DND-41 (cell line): ENCODE data around the gene OR52I1.

Source experiments
- ATAC-seq: fragments of 200-7000 bp; cut with Tn5 transposase; 3 replicates; pipeline ENCODE4 v1.9.1; 2021; ENCODE audit warnings: low read depth; ENCODE audit not compliant: insufficient read depth
- DNase-seq: peaks from one replicate; pipeline ENCODE4 v3.0.0-alpha.2; 2020
- H2AFZ ChIP-seq: 2 replicates; pipeline ENCODE4 v1.6.0; 2012; ENCODE audit warnings: low read depth, low read length
- H3K27ac ChIP-seq: 2 replicates; pipeline ENCODE4 v1.5.1; 2012; ENCODE audit warnings: low read length, inconsistent platforms
- H3K27me3 ChIP-seq: fragments of 200-600 bp; sonication (generic); 2 replicates; pipeline ENCODE4 v1.6.0; 2012; ENCODE audit warnings: low read length, mild to moderate bottlenecking, inconsistent platforms; ENCODE audit not compliant: insufficient read depth, poor library complexity
- H3K36me3 ChIP-seq: 2 replicates; pipeline ENCODE4 v1.5.1; 2012; ENCODE audit warnings: low read length, inconsistent platforms; ENCODE audit not compliant: insufficient read depth
- H3K4me1 ChIP-seq: 2 replicates; pipeline ENCODE4 v1.5.1; 2012; ENCODE audit warnings: mild to moderate bottlenecking, low read length; ENCODE audit not compliant: insufficient read depth
- H3K4me2 ChIP-seq: 2 replicates; pipeline ENCODE4 v1.6.0; 2012; ENCODE audit warnings: mild to moderate bottlenecking, moderate library complexity, low read length, inconsistent platforms; ENCODE audit not compliant: insufficient read depth
- H3K4me3 ChIP-seq, 2 experiments: fragments of 200-600 bp in 1 of 2; shearing (Covaris generic) in 1 of 2; 2 replicates each; pipeline ENCODE4 v1.5.1; 2012 to 2016; ENCODE audit warnings: inconsistent platforms in 2 of 2, low read length in 2 of 2, mild to moderate bottlenecking in 2 of 2, low read depth in 1 of 2, moderate library complexity in 1 of 2
- H3K79me2 ChIP-seq: 2 replicates; pipeline ENCODE4 v1.6.0; 2012; ENCODE audit warnings: low read length, inconsistent platforms; ENCODE audit not compliant: insufficient read depth
- H3K9ac ChIP-seq: 2 replicates; pipeline ENCODE4 v1.6.0; 2012; ENCODE audit warnings: low read depth, mild to moderate bottlenecking, inconsistent platforms, low read length, moderate library complexity
- H3K9me3 ChIP-seq: 2 replicates; pipeline ENCODE4 v1.5.1; 2012; ENCODE audit warnings: low read length, moderate library complexity, mild to moderate bottlenecking, inconsistent platforms; ENCODE audit not compliant: insufficient read depth, severe bottlenecking
- H4K20me1 ChIP-seq: 2 replicates; pipeline ENCODE4 v1.6.0; 2012; ENCODE audit warnings: low read length; ENCODE audit not compliant: insufficient read depth
- EZH2 ChIP-seq: IDR thresholded peaks from 3 replicates; pipeline ENCODE4 v1.6.1; 2012; ENCODE audit warnings: borderline replicate concordance, low read depth, mild to moderate bottlenecking, moderate library complexity, low read length, inconsistent platforms; ENCODE audit not compliant: severe bottlenecking
- TF ChIP-seq, protein P1 (sequence below): IDR thresholded peaks from 2 replicates; pipeline ENCODE4 v1.5.1; 2012; ENCODE audit warnings: borderline replicate concordance, low read length, moderate library complexity, mild to moderate bottlenecking; ENCODE audit not compliant: poor library complexity, severe bottlenecking; ENCODE audit errors: extremely low read depth

Gene OR52I1

DNA sequence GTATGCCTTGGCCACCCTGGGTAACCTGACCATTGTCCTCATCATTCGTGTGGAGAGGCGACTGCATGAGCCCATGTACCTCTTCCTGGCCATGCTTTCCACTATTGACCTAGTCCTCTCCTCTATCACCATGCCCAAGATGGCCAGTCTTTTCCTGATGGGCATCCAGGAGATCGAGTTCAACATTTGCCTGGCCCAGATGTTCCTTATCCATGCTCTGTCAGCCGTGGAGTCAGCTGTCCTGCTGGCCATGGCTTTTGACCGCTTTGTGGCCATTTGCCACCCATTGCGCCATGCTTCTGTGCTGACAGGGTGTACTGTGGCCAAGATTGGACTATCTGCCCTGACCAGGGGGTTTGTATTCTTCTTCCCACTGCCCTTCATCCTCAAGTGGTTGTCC is 46.1 kb downstream of the OR52I1 start:
- ATAC-seq (no peak), DNase-seq (no peak)
- Histone ChIP-seq H2AFZ (no peak overlapping the region), H3K27ac (no peak overlapping the region), H3K79me2 (no peaks in the 10 kb centered on the region), H3K4me3 (no peak overlapping the region), H3K9me3 (no peaks in the 10 kb centered on the region), H4K20me1 (no peaks in the 10 kb centered on the region), H3K27me3 (peaks cover 12% of the 10 kb centered on the region), H3K9ac (no peak overlapping the region), H3K4me2 (no peak overlapping the region), H3K36me3 (no peaks in the 10 kb centered on the region), H3K4me1 (no peaks in the 10 kb centered on the region)
- TF ChIP-seq, protein P1, sequence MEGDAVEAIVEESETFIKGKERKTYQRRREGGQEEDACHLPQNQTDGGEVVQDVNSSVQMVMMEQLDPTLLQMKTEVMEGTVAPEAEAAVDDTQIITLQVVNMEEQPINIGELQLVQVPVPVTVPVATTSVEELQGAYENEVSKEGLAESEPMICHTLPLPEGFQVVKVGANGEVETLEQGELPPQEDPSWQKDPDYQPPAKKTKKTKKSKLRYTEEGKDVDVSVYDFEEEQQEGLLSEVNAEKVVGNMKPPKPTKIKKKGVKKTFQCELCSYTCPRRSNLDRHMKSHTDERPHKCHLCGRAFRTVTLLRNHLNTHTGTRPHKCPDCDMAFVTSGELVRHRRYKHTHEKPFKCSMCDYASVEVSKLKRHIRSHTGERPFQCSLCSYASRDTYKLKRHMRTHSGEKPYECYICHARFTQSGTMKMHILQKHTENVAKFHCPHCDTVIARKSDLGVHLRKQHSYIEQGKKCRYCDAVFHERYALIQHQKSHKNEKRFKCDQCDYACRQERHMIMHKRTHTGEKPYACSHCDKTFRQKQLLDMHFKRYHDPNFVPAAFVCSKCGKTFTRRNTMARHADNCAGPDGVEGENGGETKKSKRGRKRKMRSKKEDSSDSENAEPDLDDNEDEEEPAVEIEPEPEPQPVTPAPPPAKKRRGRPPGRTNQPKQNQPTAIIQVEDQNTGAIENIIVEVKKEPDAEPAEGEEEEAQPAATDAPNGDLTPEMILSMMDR = no peak

GRCh38 chr11:4641501-4641900 is 47.7 kb downstream of the OR52I1 start:
- no peaks in the 10 kb centered on the region for H3K4me1 ChIP-seq
- no peaks in the 10 kb centered on the region for H3K79me2 ChIP-seq
- TF ChIP-seq, protein P1 = no peak
- no peak for TF ChIP-seq EZH2
- DNase-seq (no peak), ATAC-seq (no peak)
- H4K20me1 ChIP-seq = no peaks in the 10 kb centered on the region
- H3K4me3 ChIP-seq = no peak overlapping the region
- no peaks in the 10 kb centered on the region for H3K36me3 ChIP-seq
- H3K4me2 ChIP-seq = no peak overlapping the region
- no peak overlapping the region for H3K27ac ChIP-seq
- H3K9ac ChIP-seq = no peak overlapping the region
- peaks cover 13% of the 10 kb centered on the region for H3K27me3 ChIP-seq
- no peaks in the 10 kb centered on the region for H3K9me3 ChIP-seq
- H2AFZ ChIP-seq = no peak overlapping the region

GRCh38 chr11:4642043-4642442 is 48.2 kb downstream of the OR52I1 start:
- Histone ChIP-seq H3K27me3 (peaks cover 15% of the 10 kb centered on the region), H3K4me1 (no peaks in the 10 kb centered on the region)

More at GRCh38 chr11:4642043-4642442, 48.2 kb downstream of the OR52I1 start:
- H3K4me3 ChIP-seq = no peak overlapping the region
- no peak overlapping the region for H2AFZ ChIP-seq
- no peaks in the 10 kb centered on the region for H3K79me2 ChIP-seq
- DNase-seq = no peak
- H4K20me1 ChIP-seq = no peaks in the 10 kb centered on the region
- no peaks in the 10 kb centered on the region for H3K9me3 ChIP-seq
- H3K27ac ChIP-seq = no peak overlapping the region
- ATAC-seq = no peak
- H3K9ac ChIP-seq = no peak overlapping the region
- H3K4me2 ChIP-seq = no peak overlapping the region
- no peaks in the 10 kb centered on the region for H3K36me3 ChIP-seq
- TF ChIP-seq, protein P1 = no peak
- no peak for TF ChIP-seq EZH2
